A549 (cell line): ENCODE results near the gene OPHN1. TPM values are rescaled to one million over a fixed set of nuclear protein-coding genes. Genes with fewer than 3 reads are reported as not detected.

ENCODE experiments used
- ATAC-seq, 2 experiments: fragments of 200-7000 bp in 1 of 2; fragments of >200 bp in 1 of 2; cut with Nextera tagmentation in 1 of 2; cut with Tn5 transposase in 1 of 2; 3 replicates each; pipeline versions ENCODE4 v1.8.0 to v1.9.1; 2018 to 2020; ENCODE audit warnings: mild to moderate bottlenecking in 1 of 2, moderate library complexity in 1 of 2
- CTCF ChIA-PET: fragments of 300-600 bp; sonication (Branson Sonifier 250); formaldehyde crosslinking; extraction: SDS; loops from one replicate; lab custom pipeline; 2021; ENCODE audit warnings: antibody characterized with exemption, inconsistent platforms; lab: Yijun Ruan, JAX
- POLR2A ChIA-PET: fragments of 350-600 bp; formaldehyde crosslinking; extraction: SDS; loops from one replicate; lab custom pipeline; 2021; ENCODE audit warnings: antibody characterized with exemption, inconsistent platforms; lab: Yijun Ruan, JAX
- DNase-seq, 2 experiments: peaks; one replicate each; pipeline versions ENCODE4 v3.0.0 to v3.0.0-alpha.2; 2011 to 2016; ENCODE audit warnings: low read depth in 1 of 2, low spot score in 1 of 2
- FAIRE-seq: peaks from 2 replicates; lab custom pipeline; 2011; peaks lifted over from hg19 to GRCh38; lab: Jason Lieb, UNC
- H3K27ac ChIP-seq, 2 experiments: fragments of >200 bp; sonication (Bioruptor Twin); formaldehyde crosslinking; 3 replicates each; pipeline ENCODE4 v1.5.1; 2016 to 2017
- H3K4me1 ChIP-seq: fragments of >200 bp; sonication (Bioruptor Twin); formaldehyde crosslinking; 3 replicates; pipeline ENCODE4 v1.6.1; 2016
- H3K4me2 ChIP-seq: fragments of >200 bp; sonication (Bioruptor Twin); formaldehyde crosslinking; 3 replicates; pipeline ENCODE4 v1.6.1; 2016
- H3K4me3 ChIP-seq: fragments of >200 bp; sonication (Bioruptor Twin); formaldehyde crosslinking; 3 replicates; pipeline ENCODE4 v1.5.1; 2016
- H3K9me3 ChIP-seq: fragments of >200 bp; sonication (Bioruptor Twin); formaldehyde crosslinking; 3 replicates; pipeline ENCODE4 v1.6.1; 2016
- BCL3 ChIP-seq: fragments of >200 bp; sonication (Bioruptor Twin); formaldehyde crosslinking; IDR thresholded peaks from 3 replicates; pipeline ENCODE4 v1.6.1; 2016
- BHLHE40 ChIP-seq: IDR thresholded peaks from 2 replicates; pipeline ENCODE4 v1.6.1; 2012; ENCODE audit warnings: low read depth, low read length, inconsistent platforms
- CBX2 ChIP-seq: fragments of 200-600 bp; sonication (generic); IDR thresholded peaks from 2 replicates; pipeline ENCODE4 v1.6.1; 2016; ENCODE audit warnings: low read depth, mild to moderate bottlenecking, borderline replicate concordance
- CHD4 ChIP-seq: fragments of 200-600 bp; sonication (generic); IDR thresholded peaks from 2 replicates; pipeline ENCODE4 v1.6.1; 2016; ENCODE audit warnings: antibody characterized with exemption, mild to moderate bottlenecking, borderline replicate concordance
- CTCF ChIP-seq: fragments of >200 bp; sonication (Bioruptor Twin); formaldehyde crosslinking; IDR thresholded peaks from 3 replicates; pipeline ENCODE4 v1.5.1; 2016
- EHMT2 ChIP-seq: fragments of 200-600 bp; sonication (generic); IDR thresholded peaks from 2 replicates; pipeline ENCODE4 v1.6.1; 2016; ENCODE audit warnings: antibody characterized with exemption, low read depth, mild to moderate bottlenecking, moderate library complexity
- HDAC2 ChIP-seq: fragments of 200-600 bp; sonication (generic); IDR thresholded peaks from 2 replicates; pipeline ENCODE4 v1.6.1; 2016
- HOXA7 ChIP-seq: fragments of 250-450 bp; sonication (Bioruptor Pico); IDR thresholded peaks from 2 replicates; pipeline ENCODE4 v1.5.0; 2020; ENCODE audit warnings: mild to moderate bottlenecking, moderate library complexity
- HOXB13 ChIP-seq: fragments of 250-450 bp; sonication (Bioruptor Pico); IDR thresholded peaks from 2 replicates; pipeline ENCODE4 v1.5.0; 2020; ENCODE audit warnings: low read depth, mild to moderate bottlenecking, moderate library complexity
- JUN ChIP-seq, 2 experiments: fragments of >200 bp; sonication (Bioruptor Twin); formaldehyde crosslinking; IDR thresholded peaks; 2 replicates in 1 of 2; 3 replicates in 1 of 2; pipeline ENCODE4 v1.6.1; 2016 to 2017
- KDM1A ChIP-seq: fragments of 200-600 bp; sonication (generic); IDR thresholded peaks from 2 replicates; pipeline ENCODE4 v1.6.1; 2016; ENCODE audit warnings: low read depth, mild to moderate bottlenecking
- MAFK ChIP-seq: fragments of 450-650 bp; IDR thresholded peaks from 2 replicates; pipeline ENCODE4 v1.6.1; 2014; ENCODE audit not compliant: partially characterized antibody
- MYC ChIP-seq: IDR thresholded peaks from 2 replicates; pipeline ENCODE4 v1.6.1; 2012; ENCODE audit warnings: mild to moderate bottlenecking, inconsistent platforms, low read length, improper control_type of control experiment, borderline replicate concordance
- NFE2L2 ChIP-seq: fragments of 150-350 bp; conservative IDR thresholded peaks from 2 replicates; pipeline ENCODE4 v1.6.1; 2014; ENCODE audit warnings: low read length
- NPAS2 ChIP-seq: fragments of 250-450 bp; sonication (Bioruptor Pico); IDR thresholded peaks from 2 replicates; pipeline ENCODE4 v1.8.0; 2022; ENCODE audit warnings: mild to moderate bottlenecking, moderate library complexity, borderline replicate concordance
- PHF8 ChIP-seq: fragments of 200-600 bp; sonication (generic); IDR thresholded peaks from 2 replicates; pipeline ENCODE4 v1.6.1; 2016; ENCODE audit warnings: low read depth, mild to moderate bottlenecking, antibody characterized with exemption, moderate library complexity, borderline replicate concordance
- POLR2A ChIP-seq: IDR thresholded peaks from 2 replicates; pipeline ENCODE4 v1.6.1; 2012; ENCODE audit warnings: mild to moderate bottlenecking, low read length
- POLR2AphosphoS2 ChIP-seq: conservative IDR thresholded peaks from 2 replicates; pipeline ENCODE4 v1.6.1; 2012; ENCODE audit warnings: low read length, improper control_type of control experiment, inconsistent platforms
- SMC3 ChIP-seq: fragments of >200 bp; sonication (Bioruptor Twin); formaldehyde crosslinking; IDR thresholded peaks from 3 replicates; pipeline ENCODE4 v1.6.1; 2018; ENCODE audit warnings: inconsistent platforms
- SREBF2 ChIP-seq: fragments of 450-650 bp; IDR thresholded peaks from 2 replicates; pipeline ENCODE4 v1.6.1; 2014; ENCODE audit warnings: mild to moderate bottlenecking, moderate library complexity
- ZC3H11A ChIP-seq: fragments of 450-650 bp; IDR thresholded peaks from 2 replicates; pipeline ENCODE4 v1.6.1; 2014; ENCODE audit warnings: antibody characterized with exemption, mild to moderate bottlenecking
- ZFP36 ChIP-seq: fragments of 450-650 bp; IDR thresholded peaks from 2 replicates; pipeline ENCODE4 v1.6.1; 2014; ENCODE audit warnings: borderline replicate concordance; ENCODE audit not compliant: partially characterized antibody
- ZSCAN20 ChIP-seq: fragments of 250-450 bp; sonication (Bioruptor Pico); IDR thresholded peaks from 2 replicates; pipeline ENCODE4 v1.8.0; 2022; ENCODE audit warnings: mild to moderate bottlenecking, moderate library complexity
- WGBS: methylation state at CpG from one replicate; pipeline ENCODE4 v1.1.6; 2017; ENCODE audit errors: missing lambda C conversion rate; 5-methylcytosine and 5-hydroxymethylcytosine counted together
- polyA plus RNA-seq, 4 experiments: library from polyadenylated mRNA; depleted of rRNA in 3 of 4; stranded (reverse); fragments of >200 nt; fragmentation: RNase III in 1 of 4; extraction: RNeasy Plus Mini Kit Qiagen cat#74134 plus additional on column Dnase treatment in 1 of 4; gene quantifications; 2 replicates in 3 of 4; 3 replicates in 1 of 4; pipeline ENCODE4 v1.2.3, GENCODE V29; 2011 to 2017

The OPHN1 gene
- polyA plus RNA-seq, 2 of the 4 experiments (the other 2 are of a cell fraction): 2.0 to 5.7 TPM

- TF ChIP-seq MYC: no peak
Measured at GRCh38 chrX:68195561-68195960, 237.7 kb downstream of the OPHN1 start (continued).

GRCh38 chrX:68193786-68194185 is 239.5 kb downstream of the OPHN1 start:
- H3K4me2 ChIP-seq: no peak overlapping the region
- DNase-seq: no peak
- ATAC-seq: no peak
- no peak for TF ChIP-seq NFE2L2
- no peak for TF ChIP-seq POLR2AphosphoS2
- TF ChIP-seq HOXB13: no peak
- ChIA-PET CTCF (interaction anchor here (1.2 to 8.7 kb wide), 2 partner anchors 296 to 517 kb away, joined by 4 to 61 read pairs; no protein-coding TSS in a partner anchor), POLR2A (no interaction called here)
- WGBS: 85% methylated on average over 2 of the region's 2 CpGs
- H3K27ac ChIP-seq: no peak overlapping the region
- no peak overlapping the region for H3K4me3 ChIP-seq
- no peaks in the 10 kb centered on the region for H3K4me1 ChIP-seq
- FAIRE-seq: no peak
- H3K9me3 ChIP-seq: no peaks in the 10 kb centered on the region

GRCh38 chrX:68193234-68193633 is 240.1 kb downstream of the OPHN1 start:
- FAIRE-seq: no peak

GRCh38 chrX:68190799-68191198 is 242.5 kb downstream of the OPHN1 start:
- DNase-seq (no peak), ATAC-seq (no peak), FAIRE-seq (no peak)
- no peak overlapping the region for H3K4me3 ChIP-seq
- POLR2A ChIA-PET: no interaction called here
- no peak overlapping the region for H3K27ac ChIP-seq
- H3K4me2 ChIP-seq: no peak overlapping the region
- TF ChIP-seq SMC3 (no peak), CHD4 (no peak), BHLHE40 (no peak), HDAC2 (no peak), MAFK (no peak)
- H3K4me1 ChIP-seq: peaks cover 14% of the 10 kb centered on the region; the same call in 2 of the 3 replicates
- WGBS: 71% methylated on average over 2 of the region's 2 CpGs
- CTCF ChIA-PET: interaction anchor here (0.6 kb wide), 1 partner anchor 1462 kb away, joined by 3 read pairs; no protein-coding TSS in a partner anchor
- no peaks in the 10 kb centered on the region for H3K9me3 ChIP-seq

More at GRCh38 chrX:68193234-68193633, 240.1 kb downstream of the OPHN1 start:
- H3K4me1 ChIP-seq: no peaks in the 10 kb centered on the region
- no peaks in the 10 kb centered on the region for H3K9me3 ChIP-seq
- no peak overlapping the region for H3K4me3 ChIP-seq
- no peak overlapping the region for H3K4me2 ChIP-seq
- TF ChIP-seq JUN (IDR thresholded peaks at IDR 0.05) (no peak), KDM1A (no peak), ZC3H11A (no peak), POLR2A (no peak), NPAS2 (CRISPR knock-in tag) (no peak), SREBF2 (no peak), CBX2 (no peak), CTCF (no peak), HOXA7 (CRISPR knock-in tag) (no peak), ZSCAN20 (CRISPR knock-in tag) (no peak), PHF8 (no peak), EHMT2 (no peak), ZFP36 (no peak), BCL3 (no peak)
- TF ChIP-seq, all 56 proteins: peak for 0
- 80% methylated on average over 3 of the region's 3 CpGs for WGBS
- ChIA-PET POLR2A (no interaction called here), CTCF (interaction anchor here (1.2 to 8.7 kb wide), 2 partner anchors 297 to 517 kb away, joined by 4 to 61 read pairs; no protein-coding TSS in a partner anchor)
- H3K27ac ChIP-seq: no peak overlapping the region
- no peak for ATAC-seq
- DNase-seq: no peak
